SHP77 (cell line): Measurements from ENCODE around the gene VMAC.

ENCODE experiments used
- DNase-seq, 2 experiments: peaks; one replicate each; lab custom pipeline; 2025; lab: John Stamatoyannopoulos, UW

Gene VMAC

GRCh38 chr19:5905114-5905778, 574 bp downstream of the VMAC start:
- DNase-seq = no peak

- DNase-seq = no peak
These were observed 2.6 kb downstream of the VMAC start for GRCh38 chr19:5907241-5907640.

GRCh38 chr19:5908773-5909442, 4.2 kb downstream of the VMAC start:
- peak in 1 of 2 experiments; percentile 34 for DNase-seq

- DNase-seq = no peak
These were observed 5.9 kb downstream of the VMAC start for GRCh38 chr19:5910638-5910907.

GRCh38 chr19:5911366-5911765, 6.7 kb downstream of the VMAC start:
- DNase-seq = no peak

GRCh38 chr19:5913739-5914357, 9.2 kb downstream of the VMAC start, which contains the start of gene CAPS:
CAPS (plus strand) TSS chr19:5914254; CDS start chr19:5914407, 153 bp downstream.
- DNase-seq = no peak

GRCh38 chr19:5914358-5914774, 9.7 kb downstream of the VMAC start:
- no peak for DNase-seq

- DNase-seq = no peak
These were observed 10.5 kb downstream of the VMAC start for GRCh38 chr19:5914946-5915781.

GRCh38 chr19:5915782-5916165, 11.1 kb downstream of the VMAC start:
- DNase-seq = no peak

GRCh38 chr19:5916181-5916708, 11.6 kb downstream of the VMAC start:
- no peak for DNase-seq

GRCh38 chr19:5917431-5918107, 12.9 kb downstream of the VMAC start:
- DNase-seq = no peak

GRCh38 chr19:5918463-5919079, 13.9 kb downstream of the VMAC start:
- no peak for DNase-seq

- DNase-seq = no peak
These were observed 17.0 kb downstream of the VMAC start for GRCh38 chr19:5921516-5922160.

- DNase-seq = no peak
These were observed 17.5 kb downstream of the VMAC start for GRCh38 chr19:5922161-5922545.

- no peak for DNase-seq
These were observed 18.7 kb downstream of the VMAC start for GRCh38 chr19:5923356-5923755.

- DNase-seq = no peak
These were observed 21.3 kb downstream of the VMAC start for GRCh38 chr19:5925830-5926427.

- no peak for DNase-seq
These were observed 22.2 kb downstream of the VMAC start for GRCh38 chr19:5926641-5927440.

GRCh38 chr19:5927441-5927821, 22.8 kb downstream of the VMAC start:
- no peak for DNase-seq

GRCh38 chr19:5929179-5929578, 24.5 kb downstream of the VMAC start:
- no peak for DNase-seq

- no peak for DNase-seq
These were observed 25.0 kb downstream of the VMAC start for GRCh38 chr19:5929625-5930024.
